ENCODE data around the gene SRGAP3.

The SRGAP3 gene

DNA sequence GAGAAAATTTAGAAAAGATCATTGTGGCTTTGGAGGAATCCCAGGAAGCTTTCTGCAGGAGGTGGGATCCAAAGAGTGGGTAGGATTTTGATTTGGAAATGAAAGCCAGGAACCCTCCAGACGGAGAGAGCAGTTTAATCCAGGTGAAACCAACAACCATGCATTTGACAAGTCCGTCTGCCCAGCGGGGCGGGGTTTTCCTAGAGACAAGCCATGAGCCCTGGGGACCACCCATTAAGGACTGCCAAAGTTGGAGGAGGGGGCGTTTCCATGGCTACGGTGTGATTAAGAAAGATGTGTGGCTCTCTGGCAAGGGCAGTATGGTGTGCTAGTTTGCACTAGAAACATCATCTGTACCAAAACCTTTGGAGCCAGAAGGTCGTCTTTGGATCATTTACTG, 53.4 kb downstream of the SRGAP3 start:
- Histone ChIP-seq H3K9ac (ENCODE audit: low read depth in 1 of 2, low read length in 2 of 2) (no peak overlapping the region), H3K36me3 (ENCODE audit: control insufficient read depth in 1 of 2, insufficient read depth in 2 of 2, low read length in 2 of 2) (no peaks in the 10 kb centered on the region), H3K27me3 (ENCODE audit: control insufficient read depth in 1 of 2, insufficient read depth in 2 of 2, low read length in 2 of 2) (no peaks in the 10 kb centered on the region), H3K27ac (ENCODE audit: low read depth, low read length) (no peak overlapping the region), H3K4me1 (ENCODE audit: control insufficient read depth in 1 of 2, insufficient read depth in 2 of 2, low read length in 2 of 2) (peaks cover 0 to 9% of the 10 kb centered on the region in 2 donors), H3K4me3 (ENCODE audit: low read depth in 1 of 2, low read length in 2 of 2) (no peak overlapping the region), H3K9me3 (ENCODE audit: control insufficient read depth in 1 of 2, low read length in 2 of 2) (no peaks in the 10 kb centered on the region)

DNA sequence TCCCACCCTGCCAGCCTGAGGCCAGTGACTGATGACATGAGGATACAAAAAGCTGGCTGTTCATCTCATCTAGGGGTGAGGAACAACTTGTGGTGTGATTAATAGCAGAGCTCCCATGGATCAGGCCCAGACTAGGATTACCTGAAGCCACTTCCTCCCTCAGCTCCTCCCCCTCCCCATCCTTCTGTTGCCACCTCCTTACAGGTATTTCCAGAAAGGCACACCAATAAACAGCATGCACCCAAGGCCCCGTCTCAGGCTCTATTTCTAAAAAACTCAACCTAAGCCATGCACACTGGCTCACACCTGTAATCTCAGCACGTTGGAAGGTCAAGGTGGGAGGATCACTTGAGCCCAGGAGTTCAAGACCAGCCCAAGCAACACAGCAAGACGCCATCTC, 54.1 kb downstream of the SRGAP3 start:
- H3K36me3 ChIP-seq (ENCODE audit: control insufficient read depth in 1 of 2, insufficient read depth in 2 of 2, low read length in 2 of 2) = no peaks in the 10 kb centered on the region
- H3K27ac ChIP-seq (ENCODE audit: low read depth, low read length) = no peak overlapping the region
- no peak overlapping the region for H3K4me3 ChIP-seq (ENCODE audit: low read depth in 1 of 2, low read length in 2 of 2)
- no peaks in the 10 kb centered on the region for H3K9me3 ChIP-seq (ENCODE audit: control insufficient read depth in 1 of 2, low read length in 2 of 2)
- H3K9ac ChIP-seq (ENCODE audit: low read depth in 1 of 2, low read length in 2 of 2) = no peak overlapping the region
- no peaks in the 10 kb centered on the region for H3K27me3 ChIP-seq (ENCODE audit: control insufficient read depth in 1 of 2, insufficient read depth in 2 of 2, low read length in 2 of 2)
- H3K4me1 ChIP-seq (ENCODE audit: control insufficient read depth in 1 of 2, insufficient read depth in 2 of 2, low read length in 2 of 2) = peaks cover 0 to 9% of the 10 kb centered on the region in 2 donors

DNA sequence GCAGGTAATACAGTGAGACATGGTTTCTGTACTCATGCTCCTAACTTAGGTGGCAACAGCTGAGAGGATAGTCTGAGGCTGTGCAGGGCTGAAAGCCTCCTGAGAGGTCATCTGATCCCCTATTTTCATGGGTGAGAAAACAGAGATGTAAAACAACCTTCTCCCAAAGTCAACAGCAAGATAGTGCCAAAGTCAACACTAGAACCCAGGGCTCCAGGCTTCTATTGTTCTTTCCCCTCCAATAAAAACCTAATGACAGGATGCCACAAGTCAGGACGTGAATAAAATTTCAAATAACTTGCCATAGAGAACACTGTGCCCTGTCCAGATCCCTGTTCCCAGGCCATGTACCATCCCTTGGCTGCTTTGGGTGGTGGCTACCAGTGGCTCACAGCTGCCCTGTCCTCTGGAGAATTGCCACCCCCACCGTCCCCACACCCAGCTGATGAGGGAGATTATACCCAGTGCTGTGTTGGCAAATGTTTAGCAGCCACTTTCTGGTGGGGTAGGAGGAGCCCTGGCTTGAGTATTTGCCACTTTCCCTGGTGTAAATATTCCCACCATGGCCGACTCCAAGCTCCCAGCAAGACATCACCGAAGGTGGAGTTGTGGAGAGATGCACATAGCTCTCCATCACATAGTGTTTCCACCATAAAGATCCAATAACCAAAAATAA, 54.8 kb downstream of the SRGAP3 start:
- Histone ChIP-seq H3K9ac (ENCODE audit: low read depth in 1 of 2, low read length in 2 of 2) (no peak overlapping the region), H3K4me3 (ENCODE audit: low read depth in 1 of 2, low read length in 2 of 2) (no peak overlapping the region), H3K27ac (ENCODE audit: low read depth, low read length) (no peak overlapping the region), H3K36me3 (ENCODE audit: control insufficient read depth in 1 of 2, insufficient read depth in 2 of 2, low read length in 2 of 2) (no peaks in the 10 kb centered on the region), H3K27me3 (ENCODE audit: control insufficient read depth in 1 of 2, insufficient read depth in 2 of 2, low read length in 2 of 2) (no peaks in the 10 kb centered on the region), H3K9me3 (ENCODE audit: control insufficient read depth in 1 of 2, low read length in 2 of 2) (no peaks in the 10 kb centered on the region), H3K4me1 (ENCODE audit: control insufficient read depth in 1 of 2, insufficient read depth in 2 of 2, low read length in 2 of 2) (peaks cover 0 to 9% of the 10 kb centered on the region in 2 donors)

DNA sequence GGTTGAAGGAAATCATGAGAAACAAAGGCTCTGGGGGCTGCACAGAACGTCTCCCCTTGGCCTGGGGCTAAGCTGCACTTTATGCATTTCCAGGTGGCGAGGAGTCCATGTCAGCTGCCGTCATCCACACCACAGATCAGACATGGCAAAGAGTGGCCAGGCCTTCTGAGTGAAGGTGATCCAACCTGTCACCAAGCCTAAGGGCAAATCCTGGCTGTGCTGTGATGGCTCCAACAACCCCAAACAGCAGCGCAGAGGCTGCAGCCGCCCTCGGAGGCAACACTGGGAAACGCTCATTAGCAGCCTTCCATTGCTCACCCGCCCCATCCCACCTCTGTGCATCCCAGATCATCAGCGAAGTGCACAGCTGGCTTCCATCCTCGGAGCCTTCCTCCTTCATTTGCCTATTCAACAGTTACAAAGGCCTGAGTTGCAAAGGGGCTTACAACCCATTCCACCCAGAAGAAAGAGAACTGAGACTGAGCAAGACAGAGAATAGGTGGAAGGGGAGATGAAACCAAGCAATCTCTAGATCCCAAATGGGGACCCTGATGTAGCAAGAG, 55.7 kb downstream of the SRGAP3 start:
- Histone ChIP-seq H3K4me3 (ENCODE audit: low read depth in 1 of 2, low read length in 2 of 2) (no peak overlapping the region), H3K9ac (ENCODE audit: low read depth in 1 of 2, low read length in 2 of 2) (no peak overlapping the region), H3K27ac (ENCODE audit: low read depth, low read length) (no peak overlapping the region)

DNA sequence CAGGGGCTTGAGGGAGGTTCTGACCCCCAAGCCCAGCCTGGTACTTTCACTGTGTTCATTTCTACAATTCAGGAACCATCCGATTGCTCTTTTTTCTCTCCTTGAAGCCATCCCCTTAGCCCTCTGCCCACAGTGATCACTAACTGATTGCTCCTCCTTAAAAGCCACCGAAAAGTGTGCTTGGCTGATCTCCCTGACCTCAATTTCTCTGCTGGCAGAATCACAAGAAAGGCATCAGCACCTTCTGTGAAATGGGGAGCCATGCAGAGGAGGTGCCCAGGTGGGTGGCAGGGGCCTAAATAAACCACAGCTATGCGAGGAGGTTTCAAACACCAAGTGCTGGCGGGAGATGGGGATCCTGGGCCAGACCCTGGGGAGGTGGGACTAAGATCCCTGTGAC, 56.2 kb downstream of the SRGAP3 start:
- no peaks in the 10 kb centered on the region for H3K9me3 ChIP-seq (ENCODE audit: control insufficient read depth in 1 of 2, low read length in 2 of 2)
- no peak overlapping the region for H3K9ac ChIP-seq (ENCODE audit: low read depth in 1 of 2, low read length in 2 of 2)
- no peak overlapping the region for H3K4me3 ChIP-seq (ENCODE audit: low read depth in 1 of 2, low read length in 2 of 2)
- H3K4me1 ChIP-seq (ENCODE audit: control insufficient read depth in 1 of 2, insufficient read depth in 2 of 2, low read length in 2 of 2) = peaks cover 0 to 9% of the 10 kb centered on the region in 2 donors
- peaks cover 0 to 3% of the 10 kb centered on the region in 2 donors for H3K27me3 ChIP-seq (ENCODE audit: control insufficient read depth in 1 of 2, insufficient read depth in 2 of 2, low read length in 2 of 2)
- H3K36me3 ChIP-seq (ENCODE audit: control insufficient read depth in 1 of 2, insufficient read depth in 2 of 2, low read length in 2 of 2) = no peaks in the 10 kb centered on the region
- H3K27ac ChIP-seq (ENCODE audit: low read depth, low read length) = no peak overlapping the region

More for the DNA sequence above, 55.7 kb downstream of the SRGAP3 start:
- Histone ChIP-seq H3K36me3 (ENCODE audit: control insufficient read depth in 1 of 2, insufficient read depth in 2 of 2, low read length in 2 of 2) (no peaks in the 10 kb centered on the region), H3K9me3 (ENCODE audit: control insufficient read depth in 1 of 2, low read length in 2 of 2) (no peaks in the 10 kb centered on the region), H3K27me3 (ENCODE audit: control insufficient read depth in 1 of 2, insufficient read depth in 2 of 2, low read length in 2 of 2) (no peaks in the 10 kb centered on the region), H3K4me1 (ENCODE audit: control insufficient read depth in 1 of 2, insufficient read depth in 2 of 2, low read length in 2 of 2) (peaks cover 0 to 9% of the 10 kb centered on the region in 2 donors)

DNA sequence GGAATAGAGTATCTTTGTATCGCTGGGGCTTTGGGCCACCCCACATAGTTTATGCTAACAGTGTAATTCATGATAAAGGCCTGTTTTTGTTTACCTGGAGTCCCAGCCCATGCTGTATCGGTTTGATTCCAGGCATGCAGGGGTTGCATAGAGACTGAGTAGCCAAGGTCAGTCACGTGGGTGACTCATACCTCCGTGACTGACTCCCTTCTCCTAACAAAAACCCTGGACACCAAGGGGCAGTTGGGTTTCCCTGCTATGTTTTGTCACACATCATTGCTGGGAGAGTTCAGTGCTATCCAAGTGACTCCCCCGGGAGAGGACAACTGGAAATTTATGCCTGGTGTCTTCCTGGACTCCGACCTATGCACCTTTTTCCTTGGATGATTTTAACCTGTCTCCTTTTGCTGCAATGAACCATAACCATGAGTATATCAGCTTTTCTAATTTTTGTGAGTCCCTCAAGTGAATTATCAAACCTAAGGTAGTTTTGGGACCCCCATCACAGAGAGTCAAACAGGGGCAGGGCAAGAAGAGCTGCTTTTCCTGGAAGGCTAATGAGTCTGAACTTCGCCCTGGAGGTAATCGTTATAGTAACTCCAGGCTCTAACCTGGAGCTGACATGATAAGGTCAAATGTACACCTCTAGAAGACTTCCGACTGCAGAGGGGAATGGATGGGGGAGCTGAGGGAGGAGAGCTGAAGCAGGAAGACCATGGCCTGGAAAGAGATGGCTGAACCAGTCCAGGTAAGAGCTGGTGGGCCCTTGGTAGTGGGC, 57.0 kb downstream of the SRGAP3 start:
- H3K27me3 ChIP-seq (ENCODE audit: control insufficient read depth in 1 of 2, insufficient read depth in 2 of 2, low read length in 2 of 2) = peaks cover 0 to 3% of the 10 kb centered on the region in 2 donors
- H3K27ac ChIP-seq (ENCODE audit: low read depth, low read length) = no peak overlapping the region

DNA sequence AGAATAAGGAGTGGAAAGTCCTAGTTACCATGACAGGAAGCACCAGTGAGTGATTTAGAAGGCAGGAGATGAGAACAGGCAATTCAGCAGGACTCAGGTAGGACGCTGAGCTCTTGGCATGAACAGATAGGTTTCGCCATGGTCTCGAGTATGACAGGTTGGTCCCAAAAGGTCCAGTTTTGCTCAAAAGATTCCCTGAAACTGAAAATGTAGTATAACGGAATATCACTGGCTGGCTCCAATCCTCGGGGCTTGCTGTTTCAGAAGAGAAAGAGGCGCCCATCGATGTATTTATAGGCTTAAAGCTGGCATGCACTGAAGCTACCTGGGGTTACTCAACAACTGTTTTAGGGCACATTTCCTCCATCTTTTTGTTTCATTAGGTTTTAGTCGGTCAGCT, 59.2 kb downstream of the SRGAP3 start:
- H3K27me3 ChIP-seq (ENCODE audit: control insufficient read depth in 1 of 2, insufficient read depth in 2 of 2, low read length in 2 of 2) = peaks cover 0 to 3% of the 10 kb centered on the region in 2 donors
- H3K9me3 ChIP-seq (ENCODE audit: control insufficient read depth in 1 of 2, low read length in 2 of 2) = no peaks in the 10 kb centered on the region
- H3K4me1 ChIP-seq (ENCODE audit: control insufficient read depth in 1 of 2, insufficient read depth in 2 of 2, low read length in 2 of 2) = peaks cover 0 to 9% of the 10 kb centered on the region in 2 donors
- no peaks in the 10 kb centered on the region for H3K36me3 ChIP-seq (ENCODE audit: control insufficient read depth in 1 of 2, insufficient read depth in 2 of 2, low read length in 2 of 2)
- H3K4me3 ChIP-seq (ENCODE audit: low read depth in 1 of 2, low read length in 2 of 2) = no peak overlapping the region
- H3K9ac ChIP-seq (ENCODE audit: low read depth in 1 of 2, low read length in 2 of 2) = no peak overlapping the region
- no peak overlapping the region for H3K27ac ChIP-seq (ENCODE audit: low read depth, low read length)

More for the DNA sequence above, 57.0 kb downstream of the SRGAP3 start:
- Histone ChIP-seq H3K4me1 (ENCODE audit: control insufficient read depth in 1 of 2, insufficient read depth in 2 of 2, low read length in 2 of 2) (peaks cover 0 to 9% of the 10 kb centered on the region in 2 donors), H3K9ac (ENCODE audit: low read depth in 1 of 2, low read length in 2 of 2) (no peak overlapping the region), H3K4me3 (ENCODE audit: low read depth in 1 of 2, low read length in 2 of 2) (no peak overlapping the region), H3K9me3 (ENCODE audit: control insufficient read depth in 1 of 2, low read length in 2 of 2) (no peaks in the 10 kb centered on the region), H3K36me3 (ENCODE audit: control insufficient read depth in 1 of 2, insufficient read depth in 2 of 2, low read length in 2 of 2) (no peaks in the 10 kb centered on the region)

DNA sequence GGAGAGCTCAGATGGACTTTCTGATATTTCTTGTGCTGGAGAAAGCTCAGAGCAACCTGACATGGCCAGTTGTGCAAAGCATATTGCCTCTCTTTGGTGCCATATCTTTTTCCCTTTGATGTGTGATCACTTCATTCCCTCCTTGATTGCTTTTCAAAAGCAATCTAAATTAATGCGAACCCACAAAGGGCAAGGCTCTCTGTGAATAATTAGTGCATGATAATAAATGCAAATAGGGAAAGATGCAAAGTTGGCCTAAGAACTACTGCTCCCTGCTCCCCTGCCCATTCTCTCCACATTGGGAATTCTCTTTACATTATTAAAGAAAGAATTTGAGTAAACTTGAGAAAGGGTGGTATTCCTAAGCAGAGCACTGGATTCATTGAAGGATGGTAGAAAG, 60.9 kb downstream of the SRGAP3 start:
- Histone ChIP-seq H3K4me3 (ENCODE audit: low read depth in 1 of 2, low read length in 2 of 2) (no peak overlapping the region), H3K9ac (ENCODE audit: low read depth in 1 of 2, low read length in 2 of 2) (no peak overlapping the region), H3K9me3 (ENCODE audit: control insufficient read depth in 1 of 2, low read length in 2 of 2) (no peaks in the 10 kb centered on the region), H3K27ac (ENCODE audit: low read depth, low read length) (no peak overlapping the region), H3K36me3 (ENCODE audit: control insufficient read depth in 1 of 2, insufficient read depth in 2 of 2, low read length in 2 of 2) (no peaks in the 10 kb centered on the region), H3K27me3 (ENCODE audit: control insufficient read depth in 1 of 2, insufficient read depth in 2 of 2, low read length in 2 of 2) (peaks cover 0 to 3% of the 10 kb centered on the region in 2 donors), H3K4me1 (ENCODE audit: control insufficient read depth in 1 of 2, insufficient read depth in 2 of 2, low read length in 2 of 2) (peaks cover 0 to 9% of the 10 kb centered on the region in 2 donors)

DNA sequence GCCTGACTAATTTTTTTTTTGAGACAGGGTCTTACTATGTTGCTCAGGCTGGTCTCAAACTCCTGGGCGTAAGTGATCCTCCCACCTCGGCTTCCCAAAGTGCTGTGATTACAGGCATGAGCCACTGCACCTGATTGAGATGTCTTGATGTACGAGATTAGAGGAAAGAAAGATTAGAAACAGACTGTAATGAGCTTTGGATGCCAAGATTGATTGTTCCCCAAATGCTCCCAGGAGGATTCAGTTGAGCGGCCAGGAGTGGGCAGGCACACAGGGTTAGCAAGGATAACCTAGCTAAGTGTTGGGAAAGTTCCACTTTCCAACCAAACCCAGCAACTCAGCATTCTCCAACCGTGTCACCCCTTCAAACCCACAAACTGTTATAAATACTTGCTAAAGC, 63.7 kb downstream of the SRGAP3 start:
- H3K4me1 ChIP-seq (ENCODE audit: control insufficient read depth in 1 of 2, insufficient read depth in 2 of 2, low read length in 2 of 2) = no peaks in the 10 kb centered on the region
- no peak overlapping the region for H3K9ac ChIP-seq (ENCODE audit: low read depth in 1 of 2, low read length in 2 of 2)
- no peak overlapping the region for H3K4me3 ChIP-seq (ENCODE audit: low read depth in 1 of 2, low read length in 2 of 2)
- H3K9me3 ChIP-seq (ENCODE audit: control insufficient read depth in 1 of 2, low read length in 2 of 2) = no peaks in the 10 kb centered on the region
- no peaks in the 10 kb centered on the region for H3K36me3 ChIP-seq (ENCODE audit: control insufficient read depth in 1 of 2, insufficient read depth in 2 of 2, low read length in 2 of 2)
- peaks cover 0 to 3% of the 10 kb centered on the region in 2 donors for H3K27me3 ChIP-seq (ENCODE audit: control insufficient read depth in 1 of 2, insufficient read depth in 2 of 2, low read length in 2 of 2)
- no peak overlapping the region for H3K27ac ChIP-seq (ENCODE audit: low read depth, low read length)

DNA sequence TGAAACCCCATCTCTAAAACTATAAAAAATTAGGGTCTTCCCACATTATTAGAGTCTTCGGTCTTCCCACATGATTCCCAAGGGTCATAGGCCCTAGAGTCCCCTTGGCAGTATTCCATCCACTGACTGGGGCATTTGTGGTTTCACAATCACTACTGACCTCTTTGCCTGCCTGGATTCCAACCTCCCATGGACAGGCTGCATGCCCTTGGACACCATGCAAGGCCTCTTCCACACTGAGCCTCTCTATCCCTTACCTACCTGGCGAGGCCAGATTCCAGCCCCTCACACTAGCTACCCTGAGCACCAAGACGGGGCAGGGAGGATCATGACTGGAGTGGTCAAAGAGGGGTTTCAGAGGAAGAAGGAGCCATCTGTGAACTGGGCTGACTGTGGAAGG, 64.4 kb downstream of the SRGAP3 start:
- H3K4me1 ChIP-seq (ENCODE audit: control insufficient read depth in 1 of 2, insufficient read depth in 2 of 2, low read length in 2 of 2) = peaks cover 0 to under 1% of the 10 kb centered on the region in 2 donors
- no peaks in the 10 kb centered on the region for H3K9me3 ChIP-seq (ENCODE audit: control insufficient read depth in 1 of 2, low read length in 2 of 2)
- no peak overlapping the region for H3K27ac ChIP-seq (ENCODE audit: low read depth, low read length)
- H3K27me3 ChIP-seq (ENCODE audit: control insufficient read depth in 1 of 2, insufficient read depth in 2 of 2, low read length in 2 of 2) = peaks cover 0 to 3% of the 10 kb centered on the region in 2 donors
- H3K9ac ChIP-seq (ENCODE audit: low read depth in 1 of 2, low read length in 2 of 2) = no peak overlapping the region
- H3K36me3 ChIP-seq (ENCODE audit: control insufficient read depth in 1 of 2, insufficient read depth in 2 of 2, low read length in 2 of 2) = no peaks in the 10 kb centered on the region
- no peak overlapping the region for H3K4me3 ChIP-seq (ENCODE audit: low read depth in 1 of 2, low read length in 2 of 2)

Data from duodenal mucosa (tissue), 2 donors.